IPS-NIHi11 (cell line): Measurements from ENCODE around the gene SNAPC2.
A peak's percentile ranks its signal among the peaks of the same experiment; 100 is the strongest.

Source experiments
- DNase-seq: peaks from one replicate; pipeline ENCODE4 v3.0.0; 2012; ENCODE audit warnings: mixed read lengths, low spot score

The SNAPC2 gene

GRCh38 chr19:7968796-7969554, 48.8 kb downstream of the SNAPC2 start:
- DNase-seq: no peak

GRCh38 chr19:7969555-7969939, 49.4 kb downstream of the SNAPC2 start:
- peak; percentile 78 for DNase-seq

GRCh38 chr19:7970716-7971448, 50.7 kb downstream of the SNAPC2 start:
- DNase-seq: peak; percentile 84

GRCh38 chr19:7971553-7972520, 51.7 kb downstream of the SNAPC2 start:
- DNase-seq: no peak
